Ureter (tissue), 1 donor: Measurements from ENCODE around the gene SOWAHA. TPM values are rescaled to one million over a fixed set of nuclear protein-coding genes. Genes with fewer than 3 reads are reported as not detected.

Source experiments
- DNase-seq: peaks from one replicate; pipeline ENCODE4 v3.0.0-alpha.2; 2020; ENCODE audit warnings: low spot score
- total RNA-seq: library from RNA; stranded (reverse); gene quantifications from one replicate; pipeline ENCODE4 v1.2.4, GENCODE V29; 2023
- donor health status: DM: yes; HTN: yes; CAD: no.

Gene SOWAHA
- total RNA-seq, 1 donor from 2014 or later, result 6.8 TPM

- DNase-seq, result no peak
Measured at GRCh38 chr5:132807163-132807838, 5.8 kb upstream of the SOWAHA start.

- DNase-seq, result no peak
Measured at GRCh38 chr5:132808448-132808847, 4.7 kb upstream of the SOWAHA start.

- DNase-seq, result no peak
Measured at GRCh38 chr5:132808866-132809265, 4.2 kb upstream of the SOWAHA start.

GRCh38 chr5:132810605-132811004 is 2.5 kb upstream of the SOWAHA start:
- DNase-seq, result no peak

GRCh38 chr5:132812123-132812765 is 858 bp upstream of the SOWAHA start:
- no peak for DNase-seq

- no peak for DNase-seq
Measured at GRCh38 chr5:132813599-132814502, 749 bp downstream of the SOWAHA start.

- no peak for DNase-seq
Measured at GRCh38 chr5:132814503-132815294, 1.6 kb downstream of the SOWAHA start.

- DNase-seq, result no peak
Measured at GRCh38 chr5:132815454-132815853, 2.4 kb downstream of the SOWAHA start.

GRCh38 chr5:132816083-132816482 is 3.0 kb downstream of the SOWAHA start:
- no peak for DNase-seq

- DNase-seq, result no peak
Measured at GRCh38 chr5:132816554-132816953, 3.5 kb downstream of the SOWAHA start.

GRCh38 chr5:132817011-132817410 is 3.9 kb downstream of the SOWAHA start:
- no peak for DNase-seq

- no peak for DNase-seq
Measured at GRCh38 chr5:132819468-132819867, 6.4 kb downstream of the SOWAHA start.

- DNase-seq, result peak; percentile 94
Measured at GRCh38 chr5:132820162-132820754, 7.2 kb downstream of the SOWAHA start.

GRCh38 chr5:132821350-132821749 is 8.2 kb downstream of the SOWAHA start:
- DNase-seq, result no peak

GRCh38 chr5:132821791-132822190 is 8.7 kb downstream of the SOWAHA start:
- no peak for DNase-seq

- no peak for DNase-seq
Measured at GRCh38 chr5:132822650-132823480, 9.8 kb downstream of the SOWAHA start.

- DNase-seq, result no peak
Measured at GRCh38 chr5:132823481-132824050, 10.5 kb downstream of the SOWAHA start.

GRCh38 chr5:132824426-132824825 is 11.3 kb downstream of the SOWAHA start:
- no peak for DNase-seq

GRCh38 chr5:132825033-132825833 is 12.1 kb downstream of the SOWAHA start:
- DNase-seq, result no peak
